ENCODE data around the gene HVCN1.

- peak; percentile 85 for TF ChIP-seq CTCF (IDR thresholded peaks at IDR 0.05; ENCODE audit: low read depth, low read length)
- TF ChIP-seq EZH2phosphoT487 (IDR thresholded peaks at IDR 0.05; ENCODE audit: low read depth), result no peak
Observed at GRCh38 chr12:110698171-110698902, 9.4 kb upstream of the HVCN1 start.

Data from OCI-LY3 (cell line).